Lower leg skin (tissue), 4 donors: Measurements from ENCODE around the gene CHN2. TPM values are rescaled to one million over a fixed set of nuclear protein-coding genes. Genes with fewer than 3 reads are reported as not detected.

Experiments used
- DNase-seq, 2 donors: peaks; one replicate each; pipeline ENCODE4 v3.0.0-alpha.2; 2019; ENCODE audit warnings: low spot score in 2 of 2
- H3K4me3 ChIP-seq: fragments of 200-600 bp; sonication (generic); 2 replicates; pipeline ENCODE4 v1.5.1; 2017; ENCODE audit warnings: mild to moderate bottlenecking, low read depth; ENCODE audit not compliant: poor library complexity, severe bottlenecking
- POLR2A ChIP-seq, 2 donors: fragments of 450-650 bp; IDR thresholded peaks; one replicate each; pipeline ENCODE4 v1.6.1; 2016 to 2017; ENCODE audit warnings: antibody characterized with exemption in 2 of 2, mild to moderate bottlenecking in 1 of 2, moderate library complexity in 1 of 2
- WGBS, 2 donors: methylation state at CpG; one replicate each; pipeline ENCODE4 v1.1.5; 2018; 5-methylcytosine and 5-hydroxymethylcytosine counted together
- intact Hi-C: fragments of 100-400 bp; cut with DNase I; formaldehyde crosslinking; loops from one replicate; pipeline ENCODE4 v1.15.0; 2023; ENCODE audit warnings: low total_unique reads
- total RNA-seq, 4 donors: library from RNA; depleted of rRNA; stranded (reverse); fragments of >200 nt; gene quantifications; one replicate each; pipeline ENCODE4 v1.1.0, GENCODE V29; 2016
- TF ChIP-seq, protein P1 (sequence below), 3 donors: fragments of 450-650 bp; IDR thresholded peaks; one replicate each; pipeline ENCODE4 v1.5.1; 2016; ENCODE audit warnings: antibody characterized with exemption in 3 of 3, mild to moderate bottlenecking in 3 of 3, moderate library complexity in 2 of 3

CHN2 gene
- total RNA-seq, 4 donors from 2014 or later, result 1.0 to 3.8 (median 2.0) TPM

DNA sequence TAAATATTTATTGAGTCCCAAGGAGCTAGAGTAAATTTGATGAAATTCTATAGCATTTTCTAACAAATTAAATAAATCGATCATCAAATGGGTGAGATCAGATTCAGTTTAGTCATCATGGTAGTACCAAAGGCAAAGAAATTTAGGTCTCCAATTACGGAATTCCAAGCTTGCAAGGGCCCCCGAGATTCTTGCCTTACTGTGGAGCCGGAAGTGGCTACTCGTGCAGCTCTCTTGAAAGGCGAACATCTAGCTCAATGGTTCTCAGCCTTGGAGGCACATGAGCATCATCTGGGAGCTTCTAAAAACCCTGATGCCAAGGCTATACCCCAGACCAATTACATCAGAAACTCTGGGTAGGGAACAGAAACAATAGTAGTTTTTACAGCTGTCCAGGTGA, 251.2 kb downstream of the CHN2 start:
- no peak overlapping the region for H3K4me3 ChIP-seq
- no peak for DNase-seq
- TF ChIP-seq, protein P1, sequence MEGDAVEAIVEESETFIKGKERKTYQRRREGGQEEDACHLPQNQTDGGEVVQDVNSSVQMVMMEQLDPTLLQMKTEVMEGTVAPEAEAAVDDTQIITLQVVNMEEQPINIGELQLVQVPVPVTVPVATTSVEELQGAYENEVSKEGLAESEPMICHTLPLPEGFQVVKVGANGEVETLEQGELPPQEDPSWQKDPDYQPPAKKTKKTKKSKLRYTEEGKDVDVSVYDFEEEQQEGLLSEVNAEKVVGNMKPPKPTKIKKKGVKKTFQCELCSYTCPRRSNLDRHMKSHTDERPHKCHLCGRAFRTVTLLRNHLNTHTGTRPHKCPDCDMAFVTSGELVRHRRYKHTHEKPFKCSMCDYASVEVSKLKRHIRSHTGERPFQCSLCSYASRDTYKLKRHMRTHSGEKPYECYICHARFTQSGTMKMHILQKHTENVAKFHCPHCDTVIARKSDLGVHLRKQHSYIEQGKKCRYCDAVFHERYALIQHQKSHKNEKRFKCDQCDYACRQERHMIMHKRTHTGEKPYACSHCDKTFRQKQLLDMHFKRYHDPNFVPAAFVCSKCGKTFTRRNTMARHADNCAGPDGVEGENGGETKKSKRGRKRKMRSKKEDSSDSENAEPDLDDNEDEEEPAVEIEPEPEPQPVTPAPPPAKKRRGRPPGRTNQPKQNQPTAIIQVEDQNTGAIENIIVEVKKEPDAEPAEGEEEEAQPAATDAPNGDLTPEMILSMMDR (IDR thresholded peaks at IDR 0.05), result no peak
- TF ChIP-seq POLR2A (IDR thresholded peaks at IDR 0.05), result no peak
- intact Hi-C loops, result no loop called here
- WGBS, 2 donors, result 93% methylated on average over 6 of the region's 6 CpGs

DNA sequence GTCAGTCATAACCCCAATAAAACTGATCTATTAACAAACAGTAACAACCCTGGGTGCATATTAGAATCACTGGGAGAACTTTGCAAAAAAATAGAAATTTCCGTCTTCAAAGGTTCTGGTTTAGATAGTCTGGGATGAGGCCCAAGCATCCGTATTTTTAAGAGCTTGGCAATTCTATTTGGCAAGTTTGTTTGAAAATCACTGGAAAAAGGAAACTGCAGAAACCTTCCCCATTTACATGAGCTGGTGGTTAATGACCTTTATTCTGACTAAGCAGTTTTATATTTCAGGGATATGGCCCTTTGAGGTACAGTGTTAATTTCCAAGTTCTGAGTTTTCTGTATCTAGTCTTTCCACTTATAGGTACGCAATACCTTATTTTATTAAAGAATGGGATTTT, 253.3 kb downstream of the CHN2 start:
- intact Hi-C loops, result no loop called here
- TF ChIP-seq, protein P1 (IDR thresholded peaks at IDR 0.05), result no peak
- no peak for TF ChIP-seq POLR2A (IDR thresholded peaks at IDR 0.05)
- 69 to 73% methylated on average over 3 of the region's 3 CpGs for WGBS, 2 donors
- no peak overlapping the region for H3K4me3 ChIP-seq
- DNase-seq, result no peak

DNA sequence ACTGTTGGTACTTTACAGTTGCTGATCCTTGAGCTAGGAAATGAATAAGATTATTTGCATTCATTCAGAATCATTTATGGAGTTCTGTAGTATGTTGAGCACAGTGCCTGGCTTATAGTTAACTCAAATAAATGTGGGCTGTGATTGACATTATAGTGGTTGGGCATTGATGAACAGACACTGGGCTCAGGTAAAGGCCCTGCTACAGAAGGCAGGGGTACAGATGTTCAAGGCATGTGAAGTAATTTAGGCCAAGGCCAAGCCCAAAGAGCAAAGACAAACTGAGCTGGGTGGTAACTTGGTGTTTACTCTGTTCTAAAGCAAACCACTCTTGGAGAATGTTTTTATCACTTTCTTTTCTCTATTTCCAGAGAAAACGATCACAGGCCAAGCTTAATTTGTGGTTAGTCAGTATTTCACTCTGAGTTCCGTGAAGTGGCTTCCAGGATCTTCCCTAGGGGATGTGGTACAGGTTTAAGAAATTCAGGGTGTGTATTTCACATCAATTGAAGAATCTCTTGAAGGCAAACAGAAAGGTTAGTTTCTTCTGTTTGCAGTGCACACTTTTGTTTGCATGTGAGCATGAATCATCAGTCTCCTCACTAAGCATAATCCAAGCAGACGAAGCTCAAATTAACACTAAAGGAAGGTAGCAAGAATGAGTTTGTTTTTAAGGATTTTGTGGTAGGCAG, 255.1 kb downstream of the CHN2 start:
- no peak for DNase-seq
- WGBS, 2 donors, result 64 to 69% methylated on average over 3 of the region's 3 CpGs
- intact Hi-C loops, result no loop called here
- TF ChIP-seq, protein P1 (IDR thresholded peaks at IDR 0.05), result no peak
- H3K4me3 ChIP-seq, result no peak overlapping the region

DNA sequence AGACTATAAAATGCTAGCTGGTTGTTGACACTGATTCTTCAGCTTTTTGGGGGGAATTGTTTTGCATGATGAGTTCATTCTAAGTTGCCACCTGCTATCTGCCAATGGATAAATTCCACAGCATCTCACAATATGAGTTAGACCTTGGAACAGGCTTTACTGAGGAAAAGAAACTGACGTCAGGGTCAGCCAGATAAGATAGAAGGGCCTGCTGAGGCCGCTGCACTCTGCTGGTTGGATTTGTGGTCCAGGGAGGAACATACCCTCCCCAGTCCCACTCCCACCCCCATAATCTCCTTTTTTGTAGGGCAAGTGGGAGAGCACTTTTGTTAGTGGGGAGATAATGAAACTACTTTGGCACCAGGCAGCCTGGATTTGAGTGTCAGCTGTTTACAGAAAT, 258.4 kb downstream of the CHN2 start:
- no peak for DNase-seq
- WGBS, 2 donors, result 95% methylated on average over 2 of the region's 2 CpGs
- intact Hi-C loops, result no loop called here
- H3K4me3 ChIP-seq, result no peak overlapping the region
- TF ChIP-seq, protein P1 (IDR thresholded peaks at IDR 0.05), result no peak
- TF ChIP-seq POLR2A (IDR thresholded peaks at IDR 0.05), result no peak

DNA sequence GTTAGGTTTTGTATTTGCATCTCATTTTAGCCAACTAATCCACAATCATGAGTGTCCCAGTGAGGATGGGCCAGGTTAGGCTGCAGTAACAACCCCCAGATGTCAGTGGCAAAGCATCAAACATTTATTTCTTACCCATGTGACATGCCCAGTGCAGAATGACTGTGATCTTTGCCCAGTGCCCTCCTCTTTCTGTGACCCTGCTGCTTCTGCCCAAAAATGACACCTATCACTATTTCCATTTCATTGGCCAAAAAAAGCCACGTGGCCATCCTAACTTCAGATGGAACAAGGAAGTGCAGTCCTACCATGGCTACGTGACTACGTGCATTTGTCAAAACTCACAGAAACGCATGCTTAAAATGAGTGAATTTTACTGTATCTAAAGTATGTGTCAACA, 259.9 kb downstream of the CHN2 start:
- WGBS, 2 donors, result 67 to 69% methylated on average over 4 of the region's 4 CpGs
- DNase-seq, result no peak
- no peak overlapping the region for H3K4me3 ChIP-seq
- intact Hi-C loops, result no loop called here
- no peak for TF ChIP-seq POLR2A (IDR thresholded peaks at IDR 0.05)
- TF ChIP-seq, protein P1 (IDR thresholded peaks at IDR 0.05), result no peak

DNA sequence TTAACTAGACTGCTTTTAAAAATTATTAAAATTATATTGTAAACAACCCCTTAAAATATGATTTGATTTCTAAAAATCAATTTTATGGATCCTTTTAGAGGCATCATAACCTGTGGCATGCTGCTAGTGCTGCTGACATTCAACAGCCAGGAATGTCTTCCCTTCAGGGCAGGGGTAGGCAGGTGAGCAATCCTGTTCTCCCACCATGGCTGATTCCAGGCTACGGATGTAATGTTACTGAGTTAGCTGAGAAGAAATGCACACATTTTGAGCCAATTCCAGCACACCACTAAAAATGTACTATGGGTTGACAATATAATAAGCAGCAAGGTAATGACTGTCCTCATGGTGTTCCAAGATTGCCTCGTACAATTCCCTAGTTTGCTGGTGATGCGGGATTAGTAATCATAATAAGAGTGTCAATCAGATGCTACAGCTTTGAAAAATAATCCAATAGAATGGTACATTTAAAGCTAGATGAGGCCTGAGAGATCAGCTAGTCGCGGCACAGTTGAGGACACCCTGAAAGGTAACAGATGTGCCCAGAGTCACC, 260.4 kb downstream of the CHN2 start:
- intact Hi-C loops, result no loop called here
- DNase-seq, result no peak
- no peak overlapping the region for H3K4me3 ChIP-seq
- TF ChIP-seq POLR2A (IDR thresholded peaks at IDR 0.05), result no peak
- TF ChIP-seq, protein P1 (IDR thresholded peaks at IDR 0.05), result no peak
- WGBS, 2 donors, result 78 to 84% methylated on average over 5 of the region's 5 CpGs
